HG02884 (cell line): ENCODE measurements around the gene WWP2.

Source experiments
- ATAC-seq: cut with Tn5 transposase; IDR thresholded peaks from one replicate; pipeline ENCODE4 v1.9.1; 2021; ENCODE audit warnings: mild to moderate bottlenecking, moderate library complexity; ENCODE audit not compliant: unreplicated experiment

The WWP2 gene

GRCh38 chr16:69855592-69855991, 93.5 kb downstream of the WWP2 start:
- no peak for ATAC-seq

- no peak for ATAC-seq
Measured at GRCh38 chr16:69858191-69859104, 96.3 kb downstream of the WWP2 start.

DNA sequence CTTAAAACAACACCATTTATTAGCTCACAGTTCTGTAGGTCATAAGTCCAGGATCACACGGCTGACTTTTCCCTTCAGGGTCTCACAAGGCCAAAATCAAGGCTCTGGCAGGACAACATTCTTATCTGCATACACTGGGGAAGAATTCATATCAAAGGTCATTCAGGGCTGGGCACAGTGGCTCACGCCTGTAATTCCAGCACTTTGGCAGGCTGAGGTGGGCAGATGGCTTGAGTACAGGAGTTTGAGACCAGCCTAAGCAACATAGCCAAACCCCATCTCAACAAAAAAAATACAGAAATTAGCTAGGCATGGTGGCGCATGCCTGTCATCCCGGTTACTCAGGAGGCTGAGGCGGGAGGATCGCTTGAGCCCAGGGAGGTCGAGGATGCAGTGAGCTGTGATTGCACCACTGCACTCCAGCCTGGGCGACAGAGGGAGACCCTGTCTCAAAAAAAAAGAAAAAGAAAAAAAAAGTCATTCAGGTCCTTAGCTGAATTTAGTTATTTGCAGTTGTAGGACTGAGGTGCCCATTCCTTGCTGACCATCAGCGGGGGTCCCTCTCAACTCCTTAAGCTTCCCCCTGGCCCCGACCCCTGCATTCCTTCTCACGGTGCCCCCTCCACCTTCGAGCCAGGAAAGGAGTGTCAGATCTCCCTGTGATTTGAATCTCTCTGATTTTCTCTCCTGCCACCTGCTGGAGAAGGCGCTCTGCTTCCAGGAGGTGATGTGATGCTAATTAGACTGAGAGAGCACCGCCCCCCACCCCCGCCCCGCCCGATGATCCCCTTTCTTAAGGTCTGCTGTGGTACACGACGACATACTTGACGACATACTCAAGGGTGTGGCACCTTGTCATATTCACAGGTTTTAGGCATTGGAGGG, 97.2 kb downstream of the WWP2 start:
- ATAC-seq = no peak

- no peak for ATAC-seq
Measured at GRCh38 chr16:69860233-69861231, 98.4 kb downstream of the WWP2 start.

DNA sequence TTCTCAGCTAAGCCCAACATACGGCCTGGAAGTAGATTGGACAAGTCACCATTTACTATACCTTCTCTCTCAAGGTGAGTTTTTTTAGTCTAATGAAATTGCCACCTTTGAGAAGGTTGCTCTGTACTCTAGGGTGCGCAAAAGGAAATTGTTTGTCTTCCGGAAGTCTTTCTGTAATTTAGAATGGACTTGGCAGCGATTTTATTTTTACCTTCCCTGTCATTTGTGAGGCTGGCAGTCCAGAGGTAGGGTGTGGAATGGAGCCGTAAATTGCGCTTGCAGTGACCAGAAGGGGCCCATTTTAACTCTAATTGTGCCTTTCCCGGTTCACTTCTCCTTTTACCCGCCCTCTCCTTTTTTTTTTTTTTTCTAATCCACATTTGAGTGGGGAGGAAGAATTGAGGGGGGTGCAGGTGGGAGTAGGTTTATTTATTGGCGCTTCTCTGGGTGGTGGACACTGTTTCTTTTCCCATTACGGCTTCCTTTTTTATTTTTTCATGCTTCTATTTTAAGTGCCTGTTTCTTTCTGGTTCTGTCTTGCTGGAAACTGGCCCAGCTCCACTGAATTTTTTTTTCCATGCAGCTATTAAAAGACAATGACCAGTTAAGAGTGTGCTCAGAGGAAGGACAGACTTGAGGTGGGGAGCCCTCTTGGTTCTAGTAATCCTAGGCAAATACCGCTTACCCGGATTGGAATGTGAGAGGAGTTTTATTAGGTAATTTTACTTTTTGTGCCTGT, 99.3 kb downstream of the WWP2 start:
- no peak for ATAC-seq

GRCh38 chr16:69863401-69864281, 101.5 kb downstream of the WWP2 start:
- no peak for ATAC-seq

DNA sequence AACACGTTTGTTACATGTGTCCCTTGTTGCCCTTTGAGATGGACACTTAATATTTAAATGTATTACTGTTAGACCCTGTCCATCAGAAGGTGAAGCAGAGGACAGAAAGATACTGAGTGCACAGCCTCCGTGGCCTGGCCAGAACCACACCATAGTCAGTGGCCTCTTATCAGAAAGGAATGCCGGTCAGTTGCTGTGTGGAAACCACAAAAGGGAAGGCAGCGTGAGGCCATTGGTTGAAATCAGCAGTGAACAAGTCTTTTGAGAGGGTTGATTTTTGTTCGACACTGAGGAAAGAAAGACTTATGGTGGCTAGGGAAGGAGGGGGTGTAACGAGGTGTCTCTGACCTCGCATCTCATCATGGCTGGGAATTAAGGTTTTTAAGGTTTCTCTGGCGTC, 103.6 kb downstream of the WWP2 start:
- no peak for ATAC-seq

- no peak for ATAC-seq
Measured at GRCh38 chr16:69867784-69868560, 105.8 kb downstream of the WWP2 start.

DNA sequence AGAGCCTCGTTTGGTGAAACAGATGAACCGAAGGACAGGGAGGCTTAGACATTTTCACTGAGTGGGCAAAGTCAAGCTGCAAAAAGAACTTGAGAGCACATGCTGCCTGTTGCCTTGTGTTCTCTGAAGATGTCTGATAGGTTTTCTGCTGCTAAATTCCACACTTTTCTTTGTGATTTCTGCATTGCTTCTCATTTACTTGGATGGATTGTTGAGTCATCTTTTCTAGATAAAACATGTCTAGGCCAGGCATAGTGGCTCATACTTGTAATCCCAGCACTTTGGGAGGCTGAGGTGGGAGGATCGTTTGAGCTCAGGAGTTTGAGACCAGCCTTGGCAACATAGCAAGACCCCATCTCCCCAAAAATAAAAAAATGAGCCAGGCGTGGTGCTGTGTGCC, 108.6 kb downstream of the WWP2 start:
- no peak for ATAC-seq

DNA sequence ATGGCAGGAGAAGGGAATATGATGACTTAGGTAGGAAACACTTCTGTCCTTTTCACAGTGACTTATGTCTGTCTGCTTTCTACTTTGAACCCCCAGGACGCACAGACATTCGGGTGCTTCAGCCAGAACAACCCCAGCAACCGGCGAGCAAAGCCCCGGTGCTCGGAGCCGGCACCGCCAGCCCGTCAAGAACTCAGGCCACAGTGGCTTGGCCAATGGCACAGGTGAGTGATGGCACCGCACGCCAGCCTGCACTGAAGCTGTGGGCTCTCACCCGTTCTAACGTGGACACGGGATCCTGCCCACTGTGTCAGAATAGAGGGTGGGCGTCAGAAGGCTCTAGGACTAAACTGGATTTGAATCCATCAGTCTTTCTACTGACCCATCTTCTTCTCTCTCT, 109.6 kb downstream of the WWP2 start:
- ATAC-seq = no peak

DNA sequence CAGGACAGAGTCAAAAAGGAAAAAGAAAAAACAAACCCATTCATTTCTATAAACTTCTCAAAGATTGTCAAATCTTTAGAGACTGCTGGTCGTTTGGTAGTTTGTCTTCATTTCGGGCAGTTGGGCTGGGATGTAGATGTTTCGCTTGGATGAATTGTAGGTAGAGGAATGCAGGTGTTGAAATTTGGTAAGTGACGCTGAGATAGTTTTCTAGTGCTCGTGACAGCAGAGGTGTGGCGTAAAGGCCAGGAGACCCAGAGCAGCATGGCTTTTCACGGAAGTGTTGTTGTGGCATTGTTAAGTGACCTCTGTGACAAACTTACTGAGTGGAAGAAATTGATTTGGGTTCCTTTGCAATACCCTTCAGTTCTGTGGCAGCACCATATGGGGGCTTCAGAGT, 110.8 kb downstream of the WWP2 start:
- no peak for ATAC-seq

- ATAC-seq = no peak
Measured at GRCh38 chr16:69873783-69874182, 111.7 kb downstream of the WWP2 start.

DNA sequence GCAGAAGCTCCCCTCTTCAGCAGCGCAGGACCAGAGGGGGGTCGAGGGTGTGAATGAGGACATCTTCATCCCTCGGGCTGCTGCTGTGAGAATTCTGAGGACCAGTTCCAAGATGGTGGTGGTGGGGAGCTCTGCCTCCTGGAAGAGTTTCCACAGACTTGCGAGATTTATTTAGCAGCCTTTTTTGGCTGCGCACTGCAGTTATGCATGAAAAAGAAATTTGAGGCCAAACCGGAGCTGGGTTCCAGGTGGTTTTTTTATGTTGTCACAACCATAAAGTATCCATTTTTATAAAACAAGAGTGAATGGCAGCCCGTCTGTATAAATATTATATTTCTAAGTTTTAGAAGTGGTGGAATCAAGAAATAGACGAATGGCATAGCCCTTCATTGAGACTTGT, 112.1 kb downstream of the WWP2 start:
- ATAC-seq = no peak

DNA sequence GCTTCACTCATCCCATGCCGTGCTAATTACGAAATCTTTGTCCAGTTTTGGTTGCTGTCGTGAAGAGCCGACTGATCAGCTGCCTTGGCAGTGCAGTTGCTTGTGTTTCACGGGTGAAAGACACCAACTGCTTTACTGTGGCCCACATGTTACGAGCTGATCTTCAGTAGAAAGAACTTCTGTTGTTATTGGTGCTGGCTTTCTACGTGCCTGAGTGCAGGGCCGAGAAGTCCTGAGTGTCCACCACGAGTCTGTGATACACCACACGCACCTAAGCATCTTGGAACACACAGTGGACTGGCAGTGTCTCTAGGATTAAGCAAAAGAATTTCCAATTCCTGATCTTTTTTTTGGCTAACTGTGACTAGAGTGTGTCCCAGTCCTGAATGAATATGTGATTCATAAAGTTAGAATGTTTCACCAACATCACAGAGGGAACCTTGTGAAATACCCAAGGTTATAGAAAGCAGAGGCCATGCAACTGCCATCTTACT, 118.6 kb downstream of the WWP2 start:
- no peak for ATAC-seq

DNA sequence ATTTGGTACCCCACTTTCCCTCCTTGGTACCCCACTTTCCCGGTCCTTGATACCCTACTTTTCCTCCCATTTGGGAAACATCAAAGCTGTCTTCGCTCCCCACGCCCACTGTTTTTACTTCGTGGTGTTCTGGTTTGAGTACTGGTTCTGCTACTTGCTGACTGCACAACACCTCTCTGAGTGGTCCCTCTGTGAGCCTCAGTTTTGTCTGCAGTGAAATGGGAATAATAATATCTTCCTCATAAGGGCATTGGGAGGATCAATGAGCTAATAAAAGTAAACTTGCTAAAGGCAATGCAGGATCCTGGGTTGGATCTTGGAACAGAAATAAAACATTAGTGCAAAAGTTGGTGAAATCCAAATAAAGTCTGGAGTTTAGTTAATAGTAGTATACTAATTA, 119.0 kb downstream of the WWP2 start:
- no peak for ATAC-seq

DNA sequence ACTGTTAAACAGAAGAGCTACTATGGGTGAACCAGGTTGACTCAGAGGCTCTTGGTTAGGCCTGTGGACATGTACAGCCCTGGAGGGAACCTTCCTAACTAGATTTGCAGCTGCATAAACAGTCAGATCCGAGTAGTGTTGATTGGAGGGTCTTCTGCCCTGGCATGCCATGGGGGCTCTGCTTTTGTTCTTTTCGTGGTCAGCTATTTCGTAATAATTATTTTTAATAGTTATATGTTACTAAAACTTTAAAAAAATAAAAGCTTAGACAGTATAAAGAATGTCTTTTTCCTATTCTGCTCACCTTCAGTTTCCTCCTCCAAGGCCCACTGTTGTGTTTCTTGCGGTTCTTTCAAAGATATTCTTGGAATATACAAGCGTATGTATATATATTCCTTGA, 121.6 kb downstream of the WWP2 start:
- ATAC-seq = no peak

GRCh38 chr16:69885722-69886121, 123.6 kb downstream of the WWP2 start:
- no peak for ATAC-seq

DNA sequence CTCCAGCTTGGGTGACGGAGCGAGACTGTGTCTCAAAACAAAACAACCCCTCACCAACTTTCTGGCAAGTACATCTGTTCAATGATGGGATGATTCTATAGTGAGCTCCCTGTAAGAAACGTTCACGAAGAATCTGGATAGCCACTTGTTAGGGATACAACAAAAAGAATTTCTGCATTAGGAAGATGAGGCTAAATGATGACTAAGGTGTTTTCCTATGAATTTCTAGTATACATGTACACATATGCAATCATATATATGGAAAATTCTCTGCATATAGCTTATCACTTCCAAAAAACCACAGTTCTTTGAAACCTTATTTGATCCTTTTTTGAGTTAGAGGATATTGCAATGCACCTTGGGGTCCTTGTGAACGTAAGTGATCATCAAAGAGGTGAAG, 124.6 kb downstream of the WWP2 start:
- no peak for ATAC-seq
